ENCODE results near the gene GDA. TPM values are rescaled to one million over a fixed set of nuclear protein-coding genes. Genes with fewer than 3 reads are reported as not detected.

The GDA gene
- total and polyA plus RNA-seq, 2 of the 8 experiments (the other 6 are each of a cell fraction or from before 2014, with no cell fraction given): 0.35 to 3.0 TPM

DNA sequence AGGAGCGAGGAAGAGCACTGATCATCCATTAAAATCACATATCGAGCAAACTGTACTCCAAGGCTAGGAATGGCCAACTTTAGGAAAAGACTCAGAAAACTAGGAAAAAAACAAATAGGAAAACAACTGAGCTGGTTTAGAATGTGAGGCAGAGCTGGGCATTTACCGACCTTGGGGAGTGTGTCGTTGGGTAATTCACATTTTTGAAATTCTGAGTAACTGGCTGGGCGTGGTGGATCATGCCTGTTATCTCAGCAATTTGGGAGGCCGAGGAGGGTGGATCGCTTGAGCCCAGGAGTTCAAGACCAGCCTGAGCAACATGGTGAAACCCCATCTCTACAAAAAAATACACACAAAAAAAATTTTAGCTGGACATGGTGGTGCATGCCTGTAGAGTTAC, 145.7 kb downstream of the GDA start:
- POLR2A ChIA-PET (ENCODE audit: partially characterized antibody): interaction anchor here (0.6 to 1.0 kb wide), 2 partner anchors 62 to 67 kb away, joined by 3 read pairs; no protein-coding TSS in a partner anchor
- H3K56ac ChIP-seq (replicated peaks; ENCODE audit: insufficient read length, low read depth, low read length): no peak overlapping the region
- H3K18ac ChIP-seq (ENCODE audit: extremely low read depth, low read length): no peak overlapping the region
- no peaks in the 10 kb centered on the region for H3K79me1 ChIP-seq (ENCODE audit: low read depth, low read length)
- H2BK120ac ChIP-seq (replicated peaks; ENCODE audit: low read depth, low read length): no peak overlapping the region
- H4K8ac ChIP-seq (ENCODE audit: extremely low read depth, insufficient read depth, low read length): no peak overlapping the region
- WGBS, 2 experiments (ENCODE audit: extremely low coverage in 1 of 2, insufficient coverage in 1 of 2, insufficient read length in 1 of 2, insufficient replicate concordance in 2 of 2, low coverage in 1 of 2, low lambda C conversion rate in 2 of 2, missing lambda C conversion rate in 1 of 2): 93% methylated on average over 7 of the region's 7 CpGs; no CpG with 5 or more reads in 1 of the 2 experiments
- no peaks in the 10 kb centered on the region for H3K23me2 ChIP-seq (ENCODE audit: low read depth, low read length)
- no peaks in the 10 kb centered on the region for H3K79me2 ChIP-seq (ENCODE audit: control insufficient read depth in 1 of 2, insufficient read depth in 2 of 2, low read length in 2 of 2)
- H2BK5ac ChIP-seq (ENCODE audit: low read depth, low read length): no peak overlapping the region
- H2BK15ac ChIP-seq (ENCODE audit: low read length): no peak overlapping the region
- H4K91ac ChIP-seq (replicated peaks; ENCODE audit: insufficient read length, low read length): no peak overlapping the region
- no peak overlapping the region for H3K4me3 ChIP-seq (ENCODE audit: extremely low read depth in 1 of 4, insufficient read depth in 2 of 4, low read depth in 3 of 4, low read length in 4 of 4)
- TF ChIP-seq POLR2AphosphoS5 (IDR thresholded peaks at IDR 0.05; ENCODE audit: low read depth, low read length) (no peak), EP300 (IDR thresholded peaks at IDR 0.05; ENCODE audit: borderline replicate concordance in 1 of 2, low read depth in 2 of 2, low read length in 2 of 2) (no peak)
- DNase-seq (ENCODE audit: low read depth in 1 of 2, low spot score in 2 of 2) (no peak), FAIRE-seq (no peak)
- no peaks in the 10 kb centered on the region for H3K36me3 ChIP-seq (ENCODE audit: control insufficient read depth in 2 of 4, insufficient read depth in 4 of 4, low read length in 3 of 4)
- no peak overlapping the region for H3K4ac ChIP-seq (replicated peaks; ENCODE audit: insufficient read length, low read depth, low read length)
- no peak overlapping the region for H3K9ac ChIP-seq (replicated peaks in 1 of 4; ENCODE audit: extremely low read depth in 1 of 4, low read depth in 3 of 4, low read length in 3 of 4)
- no peak overlapping the region for H3K4me2 ChIP-seq (ENCODE audit: insufficient read depth in 1 of 2, low read depth in 2 of 2, low read length in 2 of 2)
- H2BK20ac ChIP-seq (ENCODE audit: low read length): no peak overlapping the region
- no peak overlapping the region for H3K23ac ChIP-seq (ENCODE audit: insufficient read length)
- no peaks in the 10 kb centered on the region for H3K27me3 ChIP-seq (replicated peaks in 1 of 4; ENCODE audit: control insufficient read depth in 3 of 4, extremely low read depth in 1 of 4, insufficient read depth in 3 of 4, low read length in 3 of 4)
- H2AK5ac ChIP-seq (ENCODE audit: low read depth, low read length): no peak overlapping the region
- no peak overlapping the region for H2AFZ ChIP-seq (ENCODE audit: low read length)
- H4K20me1 ChIP-seq (replicated peaks in 1 of 2; ENCODE audit: control insufficient read depth in 1 of 2, insufficient read depth in 2 of 2, low read length in 2 of 2): no peaks in the 10 kb centered on the region
- H3K4me1 ChIP-seq (replicated peaks in 1 of 4; ENCODE audit: control insufficient read depth in 3 of 4, insufficient read depth in 4 of 4, low read length in 3 of 4): no peaks in the 10 kb centered on the region
- 0 out of 4 replicates have a peak, but pooled peaks cover 0 to 2% of the 10 kb centered on the region in 2 experiments for H3K9me3 ChIP-seq (ENCODE audit: insufficient read depth in 2 of 2, low read depth in 1 of 2, low read length in 1 of 2)
- no peak overlapping the region for H2BK12ac ChIP-seq (ENCODE audit: low read depth, low read length)
- CTCF ChIA-PET (ENCODE audit: partially characterized antibody): interaction anchor here (1.3 to 2.7 kb wide), 4 partner anchors 14 to 527 kb away, joined by 3 to 8 read pairs (median 5); no protein-coding TSS in a partner anchor
- no peak overlapping the region for H3K14ac ChIP-seq (ENCODE audit: insufficient read length)
- H4K5ac ChIP-seq (ENCODE audit: insufficient read length, low read depth, low read length): no peak overlapping the region
- no peak overlapping the region for H3K27ac ChIP-seq (ENCODE audit: low read depth, low read length)
